Uterus (tissue), 2 donors: ENCODE measurements around the gene ERC2.

Experiments
- POLR2A ChIP-seq, 2 donors: fragments of 450-650 bp; IDR thresholded peaks; one replicate each; pipeline ENCODE4 v1.6.1; 2016; ENCODE audit warnings: antibody characterized with exemption in 2 of 2, mild to moderate bottlenecking in 1 of 2, moderate library complexity in 1 of 2
- TF ChIP-seq, protein P1 (sequence below), 4 experiments: fragments of 200-600 bp in 2 of 4; fragments of 450-650 bp in 2 of 4; sonication (generic) in 2 of 4; IDR thresholded peaks; one replicate each; pipeline ENCODE4 v1.5.1; 2016 to 2019; ENCODE audit warnings: antibody characterized with exemption in 4 of 4, mild to moderate bottlenecking in 2 of 4, moderate library complexity in 1 of 4

DNA sequence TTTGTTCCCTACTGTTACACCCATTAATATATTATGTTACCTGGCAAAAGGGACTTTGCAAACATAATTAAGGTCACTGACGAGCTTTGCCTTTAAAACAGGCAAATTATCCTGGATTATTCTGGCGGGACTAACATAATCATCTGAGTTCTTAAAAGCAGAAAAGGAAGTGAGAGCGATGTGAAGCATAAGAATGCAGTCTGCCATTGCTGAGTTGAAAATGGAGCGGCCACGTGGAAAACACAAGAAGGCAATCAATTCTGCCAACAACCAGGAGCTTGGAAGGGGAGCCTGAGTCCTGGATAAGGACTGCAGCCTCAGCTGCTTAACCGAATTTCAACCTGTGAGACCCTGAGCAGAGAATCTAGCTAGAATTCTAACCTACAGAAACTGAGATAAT is 653.0 kb downstream of the ERC2 start:
- TF ChIP-seq, protein P1, sequence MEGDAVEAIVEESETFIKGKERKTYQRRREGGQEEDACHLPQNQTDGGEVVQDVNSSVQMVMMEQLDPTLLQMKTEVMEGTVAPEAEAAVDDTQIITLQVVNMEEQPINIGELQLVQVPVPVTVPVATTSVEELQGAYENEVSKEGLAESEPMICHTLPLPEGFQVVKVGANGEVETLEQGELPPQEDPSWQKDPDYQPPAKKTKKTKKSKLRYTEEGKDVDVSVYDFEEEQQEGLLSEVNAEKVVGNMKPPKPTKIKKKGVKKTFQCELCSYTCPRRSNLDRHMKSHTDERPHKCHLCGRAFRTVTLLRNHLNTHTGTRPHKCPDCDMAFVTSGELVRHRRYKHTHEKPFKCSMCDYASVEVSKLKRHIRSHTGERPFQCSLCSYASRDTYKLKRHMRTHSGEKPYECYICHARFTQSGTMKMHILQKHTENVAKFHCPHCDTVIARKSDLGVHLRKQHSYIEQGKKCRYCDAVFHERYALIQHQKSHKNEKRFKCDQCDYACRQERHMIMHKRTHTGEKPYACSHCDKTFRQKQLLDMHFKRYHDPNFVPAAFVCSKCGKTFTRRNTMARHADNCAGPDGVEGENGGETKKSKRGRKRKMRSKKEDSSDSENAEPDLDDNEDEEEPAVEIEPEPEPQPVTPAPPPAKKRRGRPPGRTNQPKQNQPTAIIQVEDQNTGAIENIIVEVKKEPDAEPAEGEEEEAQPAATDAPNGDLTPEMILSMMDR (IDR thresholded peaks at IDR 0.05), result no peak
- TF ChIP-seq POLR2A (IDR thresholded peaks at IDR 0.05), result no peak
